Mesenchymal stem cell (in vitro differentiated cells and primary cell): Measurements from ENCODE around the gene FCN1.

Experiments
- DNase-seq: peaks from one replicate; pipeline ENCODE4 v3.0.0-alpha.2; 2013
- H2AFZ ChIP-seq: one replicate; pipeline ENCODE4 v1.6.1; 2013; ENCODE audit warnings: low read depth, mild to moderate bottlenecking, control low read depth, inconsistent platforms, low read length, moderate library complexity
- H2AK5ac ChIP-seq: 2 replicates; pipeline ENCODE4 v1.6.1; 2013; ENCODE audit warnings: low read length, moderate library complexity, mild to moderate bottlenecking, inconsistent platforms; ENCODE audit not compliant: severe bottlenecking
- H2BK120ac ChIP-seq: one replicate; pipeline ENCODE4 v1.6.1; 2013; ENCODE audit warnings: low read depth, mild to moderate bottlenecking, inconsistent platforms, low read length, moderate library complexity
- H2BK12ac ChIP-seq, 2 experiments: one replicate each; pipeline ENCODE4 v1.6.1; 2013; ENCODE audit warnings: inconsistent platforms in 2 of 2, low read length in 2 of 2, mild to moderate bottlenecking in 2 of 2, moderate library complexity in 2 of 2, control low read depth in 1 of 2
- H2BK15ac ChIP-seq: one replicate; pipeline ENCODE4 v1.6.1; 2013; ENCODE audit warnings: mild to moderate bottlenecking, low read depth, inconsistent platforms; ENCODE audit not compliant: poor library complexity, severe bottlenecking
- H2BK5ac ChIP-seq: 2 replicates; pipeline ENCODE4 v1.6.1; 2013; ENCODE audit warnings: low read depth, mild to moderate bottlenecking, low read length, control low read depth, inconsistent platforms; ENCODE audit not compliant: poor library complexity, severe bottlenecking
- H3K14ac ChIP-seq, 2 experiments: one replicate each; pipeline ENCODE4 v1.6.1; 2013; ENCODE audit warnings: inconsistent platforms in 2 of 2, low read length in 2 of 2, control low read depth in 1 of 2, mild to moderate bottlenecking in 1 of 2, moderate library complexity in 1 of 2
- H3K18ac ChIP-seq, 2 experiments: one replicate each; pipeline ENCODE4 v1.6.1; 2013; ENCODE audit warnings: inconsistent platforms in 2 of 2, low read length in 2 of 2, control low read depth in 1 of 2, low read depth in 1 of 2, mild to moderate bottlenecking in 1 of 2
- H3K23ac ChIP-seq, 2 experiments: one replicate each; pipeline ENCODE4 v1.6.1; 2013; ENCODE audit warnings: inconsistent platforms in 2 of 2, low read length in 2 of 2, mild to moderate bottlenecking in 2 of 2, moderate library complexity in 2 of 2, control low read depth in 1 of 2
- H3K27ac ChIP-seq: 2 replicates; pipeline ENCODE4 v1.5.1; 2013; ENCODE audit warnings: mild to moderate bottlenecking, moderate library complexity, low read length, control low read depth, inconsistent platforms; ENCODE audit not compliant: poor library complexity, severe bottlenecking
- H3K27me3 ChIP-seq, 2 experiments: 2 replicates each; pipeline versions ENCODE4 v1.6.1 to v1.7.0; 2013; ENCODE audit warnings: low read length in 2 of 2, mild to moderate bottlenecking in 2 of 2, moderate library complexity in 2 of 2, control low read depth in 1 of 2, inconsistent platforms in 1 of 2; ENCODE audit not compliant: control insufficient read depth in 1 of 2, insufficient read depth in 1 of 2
- H3K36me3 ChIP-seq, 2 experiments: 2 replicates each; pipeline versions ENCODE4 v1.6.1 to v1.7.0; 2013; ENCODE audit warnings: low read length in 2 of 2, control low read depth in 1 of 2, inconsistent platforms in 1 of 2, low read depth in 1 of 2, mild to moderate bottlenecking in 1 of 2; ENCODE audit not compliant: insufficient read depth in 2 of 2, control insufficient read depth in 1 of 2
- H3K4ac ChIP-seq, 2 experiments: one replicate each; pipeline ENCODE4 v1.6.1; 2013; ENCODE audit warnings: inconsistent platforms in 2 of 2, low read length in 2 of 2, mild to moderate bottlenecking in 2 of 2, moderate library complexity in 2 of 2, control low read depth in 1 of 2, low read depth in 1 of 2
- H3K4me1 ChIP-seq: 2 replicates; pipeline ENCODE4 v1.6.1; 2013; ENCODE audit warnings: low read depth, low read length, control low read depth; ENCODE audit not compliant: control insufficient read depth, insufficient read depth
- H3K4me2 ChIP-seq: 2 replicates; pipeline ENCODE4 v1.6.1; 2013; ENCODE audit warnings: low read length, mild to moderate bottlenecking, inconsistent platforms; ENCODE audit not compliant: poor library complexity, severe bottlenecking
- H3K4me3 ChIP-seq, 2 experiments: 2 replicates each; pipeline versions ENCODE4 v1.5.1 to v1.7.0; 2013; ENCODE audit warnings: low read length in 2 of 2, mild to moderate bottlenecking in 2 of 2, control low read depth in 1 of 2, low read depth in 1 of 2; ENCODE audit not compliant: insufficient read depth in 1 of 2
- H3K79me1 ChIP-seq: replicated peaks from 2 replicates; pipeline ENCODE4 v1.6.1; 2013; ENCODE audit warnings: mild to moderate bottlenecking, control low read depth, low read length, inconsistent platforms; ENCODE audit not compliant: poor library complexity, severe bottlenecking
- H3K9ac ChIP-seq: 2 replicates; pipeline ENCODE4 v1.7.0; 2013; ENCODE audit warnings: mild to moderate bottlenecking, low read length, moderate library complexity
- H3K9me3 ChIP-seq: 2 replicates; pipeline ENCODE4 v1.7.0; 2013; ENCODE audit warnings: mild to moderate bottlenecking, low read length; ENCODE audit not compliant: control insufficient read depth
- H4K8ac ChIP-seq: one replicate; pipeline ENCODE4 v1.6.1; 2013; ENCODE audit warnings: inconsistent platforms, mild to moderate bottlenecking, low read length, moderate library complexity
- H4K91ac ChIP-seq: one replicate; pipeline ENCODE4 v1.6.1; 2013; ENCODE audit warnings: mild to moderate bottlenecking, low read length, inconsistent platforms
- WGBS: methylation state at CpG from one replicate; pipeline ENCODE4 v1.1.7; 2013; ENCODE audit warnings: mixed read lengths; 5-methylcytosine and 5-hydroxymethylcytosine counted together

The FCN1 gene

GRCh38 chr9:134940236-134941208, 22.8 kb upstream of the FCN1 start:
- Histone ChIP-seq H3K4me1 (no peaks in the 10 kb centered on the region), H2BK15ac (no peak overlapping the region), H3K23ac (no peak overlapping the region), H3K9me3 (no peaks in the 10 kb centered on the region), H3K79me1 (no peaks in the 10 kb centered on the region), H3K18ac (no peak overlapping the region), H2BK5ac (no peak overlapping the region), H3K27me3 (peaks cover 10 to 78% of the 10 kb centered on the region in 2 experiments), H3K4me3 (no peak overlapping the region), H3K9ac (no peak overlapping the region), H4K8ac (peak overlapping the region; percentile 37), H3K14ac (no peak overlapping the region), H3K4ac (no peak overlapping the region), H2BK12ac (no peak overlapping the region), H2AFZ (no peak overlapping the region), H3K36me3 (no peaks in the 10 kb centered on the region), H2BK120ac (no peak overlapping the region), H4K91ac (peak overlapping the region; percentile 35), H3K27ac (no peak overlapping the region), H2AK5ac (no peak overlapping the region), H3K4me2 (no peak overlapping the region)
- 85% methylated on average over 26 of the region's 27 CpGs for WGBS
- DNase-seq = no peak

DNA sequence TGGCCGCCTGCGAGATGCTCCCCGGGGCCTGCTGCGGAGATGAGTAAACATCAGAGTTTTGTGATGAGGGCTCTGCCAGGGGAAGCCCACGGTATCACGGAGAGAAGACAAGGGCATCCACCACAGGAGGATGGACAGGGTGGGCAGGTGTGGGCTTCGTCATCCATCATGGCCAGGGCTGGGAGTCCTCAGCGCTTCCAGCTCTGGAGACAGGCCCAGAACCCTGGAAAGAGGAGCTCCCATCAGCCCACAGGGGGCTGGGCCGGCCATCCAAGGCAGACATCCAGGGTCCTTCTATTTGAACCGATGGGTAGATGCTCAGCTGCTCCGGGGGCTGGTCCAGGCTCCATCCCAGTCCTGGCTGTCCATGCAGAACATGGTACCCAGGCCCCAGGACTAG, 22.1 kb upstream of the FCN1 start:
- H3K9ac ChIP-seq = no peak overlapping the region
- no peak overlapping the region for H3K4me2 ChIP-seq
- H2BK120ac ChIP-seq = no peak overlapping the region
- DNase-seq = no peak
- H3K27me3 ChIP-seq = peaks cover 10 to 76% of the 10 kb centered on the region in 2 experiments
- WGBS = 82% methylated on average over 11 of the region's 11 CpGs
- H3K4me1 ChIP-seq = no peaks in the 10 kb centered on the region
- no peak overlapping the region for H2BK15ac ChIP-seq
- no peak overlapping the region for H3K14ac ChIP-seq
- H4K8ac ChIP-seq = no peak overlapping the region
- H3K9me3 ChIP-seq = no peaks in the 10 kb centered on the region
- H3K23ac ChIP-seq = no peak overlapping the region
- no peak overlapping the region for H4K91ac ChIP-seq
- no peak overlapping the region for H3K4me3 ChIP-seq
- H2BK5ac ChIP-seq = no peak overlapping the region
- H3K79me1 ChIP-seq = no peaks in the 10 kb centered on the region
- H2AK5ac ChIP-seq = no peak overlapping the region
- no peak overlapping the region for H3K18ac ChIP-seq
- no peak overlapping the region for H2AFZ ChIP-seq
- H3K36me3 ChIP-seq = no peaks in the 10 kb centered on the region
- no peak overlapping the region for H3K27ac ChIP-seq
- no peak overlapping the region for H3K4ac ChIP-seq
- H2BK12ac ChIP-seq = no peak overlapping the region

DNA sequence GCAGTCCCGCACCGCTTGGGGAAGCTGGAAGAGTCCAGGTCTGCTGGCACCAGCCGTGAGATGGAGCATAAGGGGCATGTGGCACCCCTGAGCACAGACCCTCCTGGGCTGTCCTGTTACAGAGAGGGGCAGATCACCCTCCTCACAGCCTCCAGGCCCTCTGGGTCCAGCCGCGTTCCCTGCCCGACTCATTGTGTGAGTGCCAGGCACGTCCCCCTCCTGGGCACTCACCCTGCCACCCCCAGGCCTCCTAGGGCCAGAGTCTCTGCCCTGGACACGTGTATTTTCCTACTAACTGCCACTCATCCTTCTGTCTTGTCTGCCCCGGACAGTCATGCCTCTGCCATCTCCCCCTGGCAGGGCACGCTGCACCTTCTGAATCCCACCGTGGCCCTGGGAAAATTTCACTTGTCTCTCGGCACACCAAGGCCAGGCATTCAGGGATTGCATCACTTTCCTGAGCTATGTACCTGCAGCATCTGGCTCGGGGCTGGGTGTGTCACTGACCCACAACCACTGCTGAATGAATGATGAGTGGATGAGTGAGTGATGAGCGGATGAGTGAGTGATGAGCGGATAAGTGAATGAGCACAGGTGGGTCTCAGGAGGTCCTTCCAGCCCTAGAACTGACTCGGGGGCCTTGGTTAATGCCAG, 21.5 kb upstream of the FCN1 start:
- no peak overlapping the region for H3K9ac ChIP-seq
- no peak overlapping the region for H3K4ac ChIP-seq
- no peak overlapping the region for H2AK5ac ChIP-seq
- H2BK15ac ChIP-seq = no peak overlapping the region
- H3K14ac ChIP-seq = no peak overlapping the region
- H2BK120ac ChIP-seq = no peak overlapping the region
- H2BK5ac ChIP-seq = no peak overlapping the region
- H4K8ac ChIP-seq = no peak overlapping the region
- no peak overlapping the region for H3K18ac ChIP-seq
- 83% methylated on average over 15 of the region's 16 CpGs for WGBS
- H3K27me3 ChIP-seq = peaks cover 10 to 70% of the 10 kb centered on the region in 2 experiments
- no peak overlapping the region for H2AFZ ChIP-seq
- H3K79me1 ChIP-seq = no peaks in the 10 kb centered on the region
- no peak overlapping the region for H4K91ac ChIP-seq
- no peaks in the 10 kb centered on the region for H3K4me1 ChIP-seq
- H3K9me3 ChIP-seq = no peaks in the 10 kb centered on the region
- H3K4me2 ChIP-seq = no peak overlapping the region
- DNase-seq = no peak
- no peak overlapping the region for H3K27ac ChIP-seq
- H3K23ac ChIP-seq = no peak overlapping the region
- H3K4me3 ChIP-seq = no peak overlapping the region
- H3K36me3 ChIP-seq = no peaks in the 10 kb centered on the region
- no peak overlapping the region for H2BK12ac ChIP-seq

DNA sequence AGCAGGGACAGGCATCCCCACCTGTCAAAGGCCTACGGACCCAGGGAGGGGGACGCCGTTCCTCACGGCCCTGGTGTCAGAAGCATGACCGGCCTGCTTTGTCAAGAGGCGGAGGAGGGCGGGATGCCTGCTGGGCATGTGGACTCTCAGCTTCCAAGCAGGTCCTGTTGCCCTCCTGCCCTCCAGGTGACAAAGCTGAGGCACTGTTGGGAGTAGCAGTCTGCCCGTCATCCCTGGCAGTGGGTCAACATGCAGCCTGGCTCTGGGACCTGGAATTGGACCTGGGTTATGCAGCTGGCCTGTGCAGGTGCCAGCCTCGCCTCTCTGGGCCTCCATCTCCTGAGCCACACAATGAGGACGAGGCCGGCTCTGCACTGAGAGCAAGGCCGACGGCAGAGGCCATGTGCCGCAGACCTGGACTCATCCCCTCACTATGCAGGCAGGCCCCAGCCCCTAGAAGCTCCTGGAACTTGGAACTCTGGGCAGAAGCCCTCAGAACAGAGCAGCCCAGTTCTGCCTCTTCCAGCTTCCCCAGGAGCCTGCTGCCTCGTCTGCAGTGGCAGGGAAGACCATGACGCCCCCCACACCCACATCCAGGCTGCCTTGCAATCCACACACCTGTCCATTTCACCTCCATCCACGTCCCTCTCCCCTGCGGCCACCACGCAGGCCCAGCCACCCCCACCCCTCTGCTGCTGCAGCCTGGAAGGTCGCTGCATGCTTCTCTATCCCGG, 20.8 kb upstream of the FCN1 start:
- Histone ChIP-seq H3K23ac (no peak overlapping the region), H3K9me3 (no peaks in the 10 kb centered on the region), H2AFZ (no peak overlapping the region)

More for the DNA sequence above, 20.8 kb upstream of the FCN1 start:
- Histone ChIP-seq H3K4me2 (no peak overlapping the region), H2BK120ac (no peak overlapping the region), H2BK5ac (no peak overlapping the region), H3K9ac (no peak overlapping the region), H3K36me3 (no peaks in the 10 kb centered on the region), H3K27ac (no peak overlapping the region), H2BK12ac (no peak overlapping the region), H3K4me1 (no peaks in the 10 kb centered on the region), H3K4me3 (no peak overlapping the region), H3K27me3 (peaks cover 10 to 68% of the 10 kb centered on the region in 2 experiments), H4K91ac (no peak overlapping the region), H3K14ac (no peak overlapping the region), H3K79me1 (no peaks in the 10 kb centered on the region), H4K8ac (no peak overlapping the region), H2BK15ac (no peak overlapping the region), H3K18ac (no peak overlapping the region), H2AK5ac (no peak overlapping the region), H3K4ac (no peak overlapping the region)
- no peak for DNase-seq
- 72% methylated on average over 21 of the region's 21 CpGs for WGBS
